Kidney (tissue), 14 donors: Measurements from ENCODE around the gene GMDS. TPM values are rescaled to one million over a fixed set of nuclear protein-coding genes. Genes with fewer than 3 reads are reported as not detected.

ENCODE experiments used
- DNase-seq, 5 donors: peaks; one replicate each; pipeline ENCODE4 v3.0.0-alpha.2; 2013 to 2020
- FAIRE-seq: peaks from 2 replicates; lab custom pipeline; 2012; peaks lifted over from hg19 to GRCh38; lab: Jason Lieb, UNC
- H3K27ac ChIP-seq, 2 donors: one replicate each; pipeline ENCODE4 v1.7.0; 2013; ENCODE audit warnings: low read depth in 2 of 2, low read length in 2 of 2, inconsistent platforms in 1 of 2
- H3K27me3 ChIP-seq: one replicate; pipeline ENCODE4 v1.7.1; 2013; ENCODE audit warnings: low read length, inconsistent platforms; ENCODE audit not compliant: control insufficient read depth, insufficient read depth
- H3K36me3 ChIP-seq, 3 donors: one replicate each; pipeline versions ENCODE4 v1.7.0 to v1.7.1; 2013; ENCODE audit warnings: low read length in 3 of 3, control low read depth in 1 of 3, inconsistent platforms in 1 of 3; ENCODE audit not compliant: insufficient read depth in 3 of 3, control insufficient read depth in 2 of 3
- H3K4me1 ChIP-seq, 3 donors: one replicate each; pipeline versions ENCODE4 v1.7.0 to v1.7.1; 2013; ENCODE audit warnings: low read length in 3 of 3, inconsistent platforms in 1 of 3, low read depth in 1 of 3; ENCODE audit not compliant: control insufficient read depth in 2 of 3, insufficient read depth in 2 of 3
- H3K4me3 ChIP-seq, 3 donors: one replicate each; pipeline versions ENCODE4 v1.7.0 to v1.8.1; 2013; ENCODE audit warnings: low read length in 3 of 3, control low read depth in 1 of 3, inconsistent platforms in 1 of 3
- H3K9ac ChIP-seq, 3 donors: one replicate each; pipeline versions ENCODE4 v1.7.0 to v1.7.1; 2013; ENCODE audit warnings: low read length in 3 of 3, control low read depth in 1 of 3, inconsistent platforms in 1 of 3
- H3K9me3 ChIP-seq, 3 donors: one replicate each; pipeline versions ENCODE4 v1.7.0 to v1.7.1; 2013; ENCODE audit warnings: low read length in 3 of 3, control low read depth in 1 of 3, inconsistent platforms in 1 of 3; ENCODE audit not compliant: control insufficient read depth in 2 of 3, insufficient read depth in 1 of 3
- CTCF ChIP-seq: IDR thresholded peaks from 3 replicates; pipeline ENCODE4 v1.5.1; 2012; ENCODE audit warnings: mild to moderate bottlenecking, moderate library complexity, borderline replicate concordance; ENCODE audit not compliant: insufficient read depth; ENCODE audit errors: extremely low read depth
- intact Hi-C: fragments of 100-400 bp; cut with DNase I; formaldehyde crosslinking; loops from one replicate; pipeline ENCODE4 v1.11.1; 2022
- polyA plus RNA-seq: library from polyadenylated mRNA; stranded (reverse); fragments of 350-450 nt; fragmentation: Illumina TruSeq; extraction: RNeasy Lipid Tissue Mini Kit (QIAGEN cat#74804); gene quantifications from one replicate; pipeline ENCODE4 v1.2.3, GENCODE V29; 2014; ENCODE audit warnings: low read depth, low replicate concordance; ENCODE audit not compliant: insufficient read depth
- total RNA-seq: library from RNA; stranded (reverse); fragmentation: NEBNext Ultra II Directional; extraction: Animal tissue kit (Norgen Biotek cat#: 25700); gene quantifications from one replicate; pipeline ENCODE4 v1.2.1, GENCODE V29; 2021
- donor health status: control.
- donor health status: control.
- donor health status: control.
- donor health status: control.
- donor health status: control.
- donor health status: DM: yes; HTN: yes; CAD: no.
- donor health status: Normal renal cell carcinoma (clear cell type).

GMDS gene
- total and polyA plus RNA-seq, 2 donors from 2014 or later = 49.6 to 63.7 TPM

- Histone ChIP-seq H3K9me3 (no peaks in the 10 kb centered on the region), H3K27me3 (no peaks in the 10 kb centered on the region), H3K27ac (no peak overlapping the region), H3K4me1 (no peaks in the 10 kb centered on the region), H3K36me3 (no peaks in the 10 kb centered on the region), H3K4me3 (no peak overlapping the region), H3K9ac (no peak overlapping the region)
- intact Hi-C loops = no loop called here
- DNase-seq (peak in 4 of 5 donors; percentile 52 to 84 (median 72)), FAIRE-seq (no peak)
- no peak for TF ChIP-seq CTCF
Measured at GRCh38 chr6:1940381-1940780, 305.0 kb downstream of the GMDS start.

- FAIRE-seq (no peak), DNase-seq (no peak)
- Histone ChIP-seq H3K9me3 (no peaks in the 10 kb centered on the region), H3K36me3 (no peaks in the 10 kb centered on the region), H3K4me3 (no peak overlapping the region), H3K27me3 (no peaks in the 10 kb centered on the region), H3K27ac (no peak overlapping the region), H3K4me1 (no peaks in the 10 kb centered on the region), H3K9ac (no peak overlapping the region)
- intact Hi-C loops = no loop called here
- TF ChIP-seq CTCF = no peak
Measured at GRCh38 chr6:1933292-1933691, 312.1 kb downstream of the GMDS start.

- FAIRE-seq = no peak
- H3K27me3 ChIP-seq = no peaks in the 10 kb centered on the region
- no peak for DNase-seq
- H3K9me3 ChIP-seq = no peaks in the 10 kb centered on the region
- no peaks in the 10 kb centered on the region for H3K4me1 ChIP-seq
- no peaks in the 10 kb centered on the region for H3K36me3 ChIP-seq
- intact Hi-C loops = no loop called here
- TF ChIP-seq CTCF = no peak
- H3K4me3 ChIP-seq = no peak overlapping the region
- no peak overlapping the region for H3K9ac ChIP-seq
- H3K27ac ChIP-seq = no peak overlapping the region
Measured at GRCh38 chr6:1931817-1932216, 313.6 kb downstream of the GMDS start.

- Histone ChIP-seq H3K9ac (no peak overlapping the region), H3K27ac (no peak overlapping the region), H3K4me3 (no peak overlapping the region), H3K4me1 (no peaks in the 10 kb centered on the region), H3K36me3 (no peaks in the 10 kb centered on the region), H3K27me3 (no peaks in the 10 kb centered on the region), H3K9me3 (no peaks in the 10 kb centered on the region)
- intact Hi-C loops = no loop called here
- no peak for FAIRE-seq
- peak in 1 of 5 donors; percentile 58 for DNase-seq
- TF ChIP-seq CTCF = no peak
Measured at GRCh38 chr6:1930356-1930755, 315.0 kb downstream of the GMDS start.
